ENCODE data around the gene VILL.
"Not testable (repeated sequence)": the region's sequence is repeated elsewhere in the genome, so short reads cannot be mapped to it uniquely, and the experiment has no call there.

VILL gene

DNA sequence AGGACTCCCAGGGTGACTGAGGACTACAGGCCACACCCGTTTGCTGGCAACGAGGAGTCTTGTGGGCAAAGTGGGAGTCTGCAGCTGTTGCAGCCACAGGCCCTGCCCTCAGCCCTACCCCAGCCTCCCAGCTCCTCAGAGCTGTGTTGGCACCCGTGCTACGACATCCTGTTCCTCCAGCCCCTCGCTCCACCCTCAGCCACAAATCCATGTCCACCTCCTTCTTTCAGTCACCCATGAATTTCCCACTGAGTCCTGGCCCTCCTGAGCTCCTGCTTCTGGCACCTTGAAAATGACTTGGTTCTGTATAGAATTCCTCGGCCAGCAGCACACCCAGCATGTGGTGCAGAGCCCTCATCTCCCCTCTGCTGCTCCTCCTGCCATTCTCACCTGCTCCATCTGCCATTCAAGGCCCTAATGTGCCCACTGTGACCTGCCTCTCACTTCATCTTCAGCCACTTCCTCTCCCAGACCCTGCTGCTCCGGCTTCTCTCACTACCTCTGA, 20.9 kb upstream of the VILL start:
- peaks cover 6% of the 10 kb centered on the region for H3K4me1 Mint-ChIP-seq
- DNase-seq = no peak

GRCh38 chr3:37970802-37971201, 19.8 kb upstream of the VILL start:
- Mint-ChIP-seq H3K27me3 (ENCODE audit: low read depth, poor library complexity) (peaks cover 2% of the 10 kb centered on the region), H3K4me1 (no peaks in the 10 kb centered on the region), H3K27ac (peak overlapping the region; percentile 81), H3K36me3 (ENCODE audit: low read depth) (peaks cover 31% of the 10 kb centered on the region), H3K4me3 (no peak overlapping the region), H3K9me3 (no peaks in the 10 kb centered on the region)
- TF ChIP-seq, protein P1, sequence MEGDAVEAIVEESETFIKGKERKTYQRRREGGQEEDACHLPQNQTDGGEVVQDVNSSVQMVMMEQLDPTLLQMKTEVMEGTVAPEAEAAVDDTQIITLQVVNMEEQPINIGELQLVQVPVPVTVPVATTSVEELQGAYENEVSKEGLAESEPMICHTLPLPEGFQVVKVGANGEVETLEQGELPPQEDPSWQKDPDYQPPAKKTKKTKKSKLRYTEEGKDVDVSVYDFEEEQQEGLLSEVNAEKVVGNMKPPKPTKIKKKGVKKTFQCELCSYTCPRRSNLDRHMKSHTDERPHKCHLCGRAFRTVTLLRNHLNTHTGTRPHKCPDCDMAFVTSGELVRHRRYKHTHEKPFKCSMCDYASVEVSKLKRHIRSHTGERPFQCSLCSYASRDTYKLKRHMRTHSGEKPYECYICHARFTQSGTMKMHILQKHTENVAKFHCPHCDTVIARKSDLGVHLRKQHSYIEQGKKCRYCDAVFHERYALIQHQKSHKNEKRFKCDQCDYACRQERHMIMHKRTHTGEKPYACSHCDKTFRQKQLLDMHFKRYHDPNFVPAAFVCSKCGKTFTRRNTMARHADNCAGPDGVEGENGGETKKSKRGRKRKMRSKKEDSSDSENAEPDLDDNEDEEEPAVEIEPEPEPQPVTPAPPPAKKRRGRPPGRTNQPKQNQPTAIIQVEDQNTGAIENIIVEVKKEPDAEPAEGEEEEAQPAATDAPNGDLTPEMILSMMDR (IDR thresholded peaks at IDR 0.05) = no peak
- DNase-seq = no peak

More for the DNA sequence above, 20.9 kb upstream of the VILL start:
- H3K4me3 Mint-ChIP-seq = no peak overlapping the region
- no peaks in the 10 kb centered on the region for H3K9me3 Mint-ChIP-seq
- H3K36me3 Mint-ChIP-seq (ENCODE audit: low read depth) = peaks cover 28% of the 10 kb centered on the region
- TF ChIP-seq, protein P1 (IDR thresholded peaks at IDR 0.05) = no peak
- H3K27me3 Mint-ChIP-seq (ENCODE audit: low read depth, poor library complexity) = peaks cover 2% of the 10 kb centered on the region
- peak overlapping the region; percentile 76 for H3K27ac Mint-ChIP-seq

DNA sequence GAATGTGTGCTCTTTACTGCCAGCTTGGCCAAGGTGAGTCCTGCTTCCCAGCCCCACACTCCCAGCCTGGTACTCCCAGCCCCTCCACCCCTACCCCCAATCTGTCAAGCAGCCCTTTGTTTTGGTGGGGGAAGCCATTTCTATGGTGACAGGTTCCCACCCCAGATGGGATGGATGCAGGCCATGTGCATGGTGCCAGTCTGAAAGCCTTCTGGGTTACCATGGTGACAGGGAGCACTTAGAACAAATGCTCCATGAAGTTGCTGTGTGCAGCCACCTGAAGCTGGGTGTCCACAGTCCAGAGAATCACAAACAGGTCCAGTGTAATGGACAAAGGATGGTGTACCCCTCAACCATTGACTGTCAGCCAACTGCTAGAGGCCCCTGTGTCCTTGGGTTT, 19.1 kb upstream of the VILL start:
- TF ChIP-seq, protein P1 (IDR thresholded peaks at IDR 0.05) = no peak
- Mint-ChIP-seq H3K36me3 (ENCODE audit: low read depth) (peaks cover 37% of the 10 kb centered on the region), H3K4me3 (no peak overlapping the region), H3K27me3 (ENCODE audit: low read depth, poor library complexity) (peaks cover 7% of the 10 kb centered on the region), H3K27ac (no peak overlapping the region), H3K9me3 (no peaks in the 10 kb centered on the region), H3K4me1 (no peaks in the 10 kb centered on the region)
- no peak for DNase-seq

- H3K27ac Mint-ChIP-seq; DNase-seq; H3K4me1 Mint-ChIP-seq; H3K27me3 Mint-ChIP-seq (ENCODE audit: low read depth, poor library complexity); H3K4me3 Mint-ChIP-seq; H3K9me3 Mint-ChIP-seq: not testable (repeated sequence)
- H3K36me3 Mint-ChIP-seq (ENCODE audit: low read depth) = peaks cover 42% of the 10 kb centered on the region
These were observed 18.5 kb upstream of the VILL start for GRCh38 chr3:37972056-37972455.

DNA sequence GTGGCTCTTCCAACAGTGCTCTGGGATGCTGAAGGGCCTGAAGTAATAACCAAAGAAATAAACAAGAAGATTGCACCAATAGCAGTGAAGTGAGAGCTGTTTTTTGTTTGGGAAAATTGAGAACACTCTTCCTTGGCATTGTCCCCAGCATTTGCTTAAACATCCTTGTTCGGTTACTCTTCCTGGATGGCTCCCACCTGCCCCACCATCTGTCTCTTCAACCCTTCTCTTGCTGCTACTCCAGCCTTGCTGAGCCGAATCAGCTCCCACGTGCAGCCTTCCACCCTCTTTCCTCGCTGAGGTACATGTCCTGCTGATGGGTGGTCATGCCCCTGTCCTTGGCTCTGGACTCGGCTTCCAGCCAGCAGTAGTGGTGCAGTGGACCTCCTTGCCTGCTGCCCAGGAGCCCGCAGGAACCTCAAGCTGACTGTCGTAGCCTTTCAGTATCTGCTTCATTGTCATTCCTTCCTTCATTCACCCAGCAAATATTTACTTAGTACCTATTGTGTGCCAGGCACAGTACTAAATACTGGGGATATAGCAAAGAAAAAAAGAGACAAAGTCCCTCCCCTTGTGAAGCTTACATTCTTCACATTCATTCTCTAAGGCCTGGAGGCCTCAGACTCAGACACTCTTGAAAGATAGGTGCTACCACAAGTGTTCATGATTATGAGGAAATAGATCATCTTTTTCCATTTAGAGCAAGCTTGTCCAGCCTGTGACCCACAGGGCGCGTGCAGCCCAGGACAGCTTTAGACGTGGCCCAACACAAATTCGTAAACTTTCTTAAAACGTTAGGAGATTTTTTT, 17.1 kb upstream of the VILL start:
- TF ChIP-seq, protein P1 (IDR thresholded peaks at IDR 0.05) = no peak

DNA sequence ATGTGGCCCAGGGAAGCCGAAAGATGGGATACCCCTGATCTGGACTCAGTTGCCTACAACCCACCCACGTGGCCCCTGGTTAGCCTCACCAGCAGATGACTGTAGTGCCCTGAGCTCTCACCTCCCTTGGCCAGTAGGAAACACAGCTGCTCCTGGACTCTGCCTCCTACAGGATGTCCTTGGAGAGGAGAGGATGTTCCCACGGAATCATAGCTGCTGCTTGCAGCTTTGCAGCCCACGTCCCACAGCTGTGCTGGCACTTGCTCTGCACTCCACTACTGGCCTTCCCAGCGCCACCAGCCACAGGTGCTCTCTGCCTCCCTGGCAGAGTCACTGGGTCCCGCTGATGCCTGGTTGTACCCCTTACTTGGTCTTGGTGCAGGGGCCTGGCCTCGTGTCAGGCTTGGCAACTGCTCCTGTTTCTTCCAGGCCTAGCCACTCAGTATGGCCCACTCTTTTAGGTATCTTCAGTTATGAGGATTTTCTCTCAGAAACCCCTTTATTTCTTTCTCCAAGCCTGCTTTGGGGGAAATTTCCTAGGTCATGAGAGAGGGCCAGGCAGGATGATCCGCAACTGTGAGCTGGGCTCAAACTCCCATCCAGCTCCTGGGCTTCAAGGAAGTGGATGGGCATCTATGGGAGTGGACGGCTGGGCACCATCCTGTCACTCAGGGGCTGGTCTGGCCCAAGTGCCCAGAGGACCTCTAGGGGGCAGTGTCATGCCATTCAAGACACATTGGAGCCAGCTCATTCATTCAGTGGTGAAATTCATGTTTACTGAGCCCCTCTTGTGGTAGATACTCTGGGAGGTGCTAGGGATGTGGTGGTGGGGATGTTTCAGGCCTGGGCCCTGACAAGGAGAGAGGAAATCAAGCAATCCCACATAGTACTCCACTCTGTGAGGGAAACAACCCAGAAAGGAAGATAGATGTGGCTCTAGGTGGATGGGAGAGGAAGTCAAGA, 16.2 kb upstream of the VILL start:
- DNase-seq = peak; percentile 68
- no peak overlapping the region for H3K4me3 Mint-ChIP-seq
- H3K27ac Mint-ChIP-seq = peak overlapping the region; percentile 44
- no peaks in the 10 kb centered on the region for H3K4me1 Mint-ChIP-seq
- TF ChIP-seq, protein P1 (IDR thresholded peaks at IDR 0.05) = peak; percentile 70
- no peaks in the 10 kb centered on the region for H3K9me3 Mint-ChIP-seq
- H3K27me3 Mint-ChIP-seq (ENCODE audit: low read depth, poor library complexity) = peaks cover 7% of the 10 kb centered on the region
- peaks cover 39% of the 10 kb centered on the region for H3K36me3 Mint-ChIP-seq (ENCODE audit: low read depth)

More for the DNA sequence above, 17.1 kb upstream of the VILL start:
- no peaks in the 10 kb centered on the region for H3K9me3 Mint-ChIP-seq
- peak overlapping the region; percentile 44 for H3K27ac Mint-ChIP-seq
- DNase-seq = no peak
- H3K4me1 Mint-ChIP-seq = no peaks in the 10 kb centered on the region
- H3K36me3 Mint-ChIP-seq (ENCODE audit: low read depth) = peaks cover 41% of the 10 kb centered on the region
- peaks cover 7% of the 10 kb centered on the region for H3K27me3 Mint-ChIP-seq (ENCODE audit: low read depth, poor library complexity)
- H3K4me3 Mint-ChIP-seq = no peak overlapping the region
